Umbilical cord (tissue), 2 donors: ENCODE results near the gene WBP4. TPM values are rescaled to one million over a fixed set of nuclear protein-coding genes. Genes with fewer than 3 reads are reported as not detected.
A peak's percentile ranks its signal among the peaks of the same experiment; 100 is the strongest.
"Not testable (repeated sequence)": the region's sequence is repeated elsewhere in the genome, so short reads cannot be mapped to it uniquely, and the experiment has no call there.

Source experiments
- DNase-seq: peaks from one replicate; pipeline ENCODE4 v3.0.0-alpha.2; 2015; ENCODE audit warnings: low spot score
- total RNA-seq: library from RNA; depleted of rRNA; stranded (reverse); fragments of >200 nt; gene quantifications from one replicate; pipeline ENCODE4 v1.2.3, GENCODE V29; 2014; ENCODE audit warnings: low replicate concordance; ENCODE audit not compliant: insufficient read depth

WBP4 gene, protein sequence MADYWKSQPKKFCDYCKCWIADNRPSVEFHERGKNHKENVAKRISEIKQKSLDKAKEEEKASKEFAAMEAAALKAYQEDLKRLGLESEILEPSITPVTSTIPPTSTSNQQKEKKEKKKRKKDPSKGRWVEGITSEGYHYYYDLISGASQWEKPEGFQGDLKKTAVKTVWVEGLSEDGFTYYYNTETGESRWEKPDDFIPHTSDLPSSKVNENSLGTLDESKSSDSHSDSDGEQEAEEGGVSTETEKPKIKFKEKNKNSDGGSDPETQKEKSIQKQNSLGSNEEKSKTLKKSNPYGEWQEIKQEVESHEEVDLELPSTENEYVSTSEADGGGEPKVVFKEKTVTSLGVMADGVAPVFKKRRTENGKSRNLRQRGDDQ
- total RNA-seq, result 24.1 TPM

DNA sequence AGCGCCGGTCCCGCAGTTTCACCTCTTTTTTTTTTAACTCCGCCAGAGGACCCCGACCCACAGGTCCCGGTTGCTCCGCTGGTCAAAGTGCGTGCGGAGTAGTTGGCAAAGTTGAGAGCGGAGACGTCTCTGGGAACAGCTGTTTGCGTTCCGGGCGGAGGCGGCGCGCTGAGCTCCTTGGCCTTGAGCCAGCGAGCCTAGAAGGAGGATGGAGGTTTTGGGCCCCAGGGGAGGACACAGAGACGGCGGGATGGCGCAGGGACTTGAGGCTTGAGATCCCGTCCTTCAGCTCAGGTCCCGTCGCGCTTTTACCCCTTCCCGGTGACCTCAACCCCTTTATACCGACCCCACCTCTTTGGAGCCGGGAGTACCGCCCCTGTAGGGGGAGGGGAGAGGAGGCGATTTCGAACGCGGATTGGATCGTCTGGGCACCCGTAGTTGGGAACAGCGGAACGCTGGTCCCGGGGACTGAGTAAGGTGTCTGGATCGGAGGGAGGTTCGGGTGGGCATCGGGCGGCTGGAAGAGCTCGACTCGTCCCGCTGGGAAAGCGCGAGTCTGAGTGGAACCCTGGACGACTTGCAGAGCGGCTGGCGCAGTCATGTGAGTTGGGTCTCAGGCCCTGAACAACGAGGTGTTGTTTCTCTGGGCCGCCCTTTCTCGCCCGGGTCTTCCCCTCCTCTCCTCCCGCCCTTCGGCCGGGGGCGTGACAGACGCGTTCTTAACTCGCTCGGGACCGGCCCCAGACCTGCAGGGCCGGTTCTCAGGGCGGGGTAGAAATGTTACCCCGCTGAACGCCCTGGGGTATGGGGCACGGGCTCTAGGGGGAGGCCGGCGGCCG, at the start of gene WBP4:
Gene WBP4 (plus strand): TSS at position 435 of the 839 bp plus-strand sequence. CDS start 165 bp downstream, at position 600.
- peak; percentile 99 for DNase-seq

DNA sequence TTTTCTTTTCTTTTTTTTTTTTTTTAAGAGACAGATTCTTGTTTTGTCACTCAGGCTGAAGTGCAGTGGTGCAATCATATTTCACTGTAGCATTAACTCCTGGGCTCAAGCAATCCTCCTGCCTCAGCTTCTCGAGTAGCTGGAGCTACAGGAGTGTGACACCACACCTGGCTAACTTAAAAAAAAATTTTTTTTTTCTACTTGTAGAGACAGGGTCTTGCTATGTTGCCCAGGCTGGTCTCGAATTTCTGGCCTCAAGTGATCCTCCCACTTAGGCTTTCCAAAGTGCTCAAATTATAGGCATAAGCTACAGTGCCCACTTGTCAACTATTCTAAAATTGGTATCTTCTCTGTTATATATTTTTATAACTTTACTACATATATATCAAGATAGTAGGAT, 48.8 kb upstream of the WBP4 start:
- DNase-seq, result no peak

DNA sequence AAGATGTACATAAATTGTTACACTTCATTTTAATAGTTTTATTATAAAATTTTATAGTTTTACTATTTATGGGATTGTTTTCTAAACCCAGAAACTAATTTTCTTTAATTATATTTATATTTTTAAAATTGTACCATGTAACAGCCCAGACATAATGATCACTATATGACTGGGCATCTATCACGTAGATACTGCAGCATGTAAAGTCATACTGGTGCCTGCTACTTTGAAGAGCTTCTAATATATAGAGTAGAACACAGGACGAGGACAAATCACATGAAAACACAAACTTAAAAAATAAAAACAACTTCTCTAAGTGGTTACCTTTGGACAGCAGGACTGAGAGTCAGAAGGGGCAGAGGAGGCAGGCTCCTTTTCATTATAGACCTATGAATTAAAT, 47.5 kb upstream of the WBP4 start:
- no peak for DNase-seq

DNA sequence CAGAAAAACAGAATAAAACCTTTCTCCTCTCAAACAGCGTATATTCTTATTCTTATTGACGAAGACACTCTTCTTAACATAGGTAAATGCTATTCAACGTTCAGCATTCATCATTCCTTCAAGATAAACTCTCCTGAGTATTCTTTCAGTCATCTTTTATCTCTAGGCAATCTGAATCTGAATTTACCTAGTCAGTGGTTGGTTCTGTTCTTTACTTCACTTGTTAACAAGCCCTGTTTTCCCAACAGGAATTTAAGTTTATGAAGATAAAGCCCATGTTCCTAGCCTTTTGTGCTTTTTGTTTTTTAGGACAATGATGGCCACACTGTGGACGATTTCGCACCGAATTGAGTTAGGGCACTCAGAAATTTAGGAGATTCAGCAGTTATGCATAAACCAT, 45.4 kb upstream of the WBP4 start:
- no peak for DNase-seq

DNA sequence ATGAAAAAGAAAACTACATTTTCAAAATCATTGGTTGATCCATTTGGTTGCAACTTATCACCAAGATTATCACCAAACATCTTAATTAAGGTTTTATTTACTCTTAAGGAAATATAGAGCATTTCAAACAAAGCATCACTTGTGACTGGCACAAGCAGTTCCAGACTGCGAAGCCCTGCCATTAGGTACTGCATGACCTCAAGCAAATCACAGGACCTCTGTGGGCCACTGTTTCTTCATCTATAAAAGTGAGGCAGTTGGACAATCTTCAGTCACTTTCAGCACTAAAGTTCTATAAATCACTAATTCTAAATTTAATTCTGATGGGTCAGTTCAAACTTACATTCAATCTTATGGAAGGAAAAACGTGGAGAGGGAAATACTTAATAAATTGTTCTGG, 44.1 kb upstream of the WBP4 start:
- DNase-seq, result no peak

DNA sequence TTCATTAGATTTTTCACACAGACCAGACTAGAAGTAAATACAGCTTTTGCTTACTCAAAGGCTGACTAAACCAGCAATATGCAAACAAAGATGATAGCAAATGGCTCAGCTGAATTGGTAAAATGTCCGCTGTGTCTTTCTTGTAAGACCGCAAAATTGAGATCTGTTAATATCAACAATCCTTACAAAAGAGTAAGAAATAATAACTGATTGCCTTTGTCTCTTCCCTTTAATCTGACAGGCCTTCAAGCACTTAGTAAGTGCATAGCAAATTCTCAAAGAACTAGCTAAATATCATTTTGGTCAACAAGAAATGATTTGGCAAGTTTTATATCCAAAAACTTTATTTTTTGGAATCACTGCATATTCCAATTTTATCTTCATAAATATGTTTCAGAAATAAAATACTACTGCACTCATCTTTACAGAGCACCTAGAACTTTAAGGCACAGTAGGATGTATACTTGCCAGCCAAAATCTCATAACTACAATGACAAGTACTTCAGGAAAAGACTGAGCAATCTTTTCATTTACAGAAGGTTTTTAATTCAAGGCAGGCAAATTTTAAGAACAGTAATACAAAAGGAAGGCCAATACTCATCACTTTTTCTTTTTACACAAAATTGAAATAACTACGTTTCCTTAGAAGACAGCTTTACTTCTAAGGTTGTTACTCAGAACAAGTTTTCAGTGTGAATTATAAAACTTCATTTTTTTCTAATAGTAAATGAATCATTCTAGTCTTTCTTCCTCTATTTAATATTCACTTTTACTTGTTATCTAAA, 43.3 kb upstream of the WBP4 start:
- DNase-seq, result no peak

DNA sequence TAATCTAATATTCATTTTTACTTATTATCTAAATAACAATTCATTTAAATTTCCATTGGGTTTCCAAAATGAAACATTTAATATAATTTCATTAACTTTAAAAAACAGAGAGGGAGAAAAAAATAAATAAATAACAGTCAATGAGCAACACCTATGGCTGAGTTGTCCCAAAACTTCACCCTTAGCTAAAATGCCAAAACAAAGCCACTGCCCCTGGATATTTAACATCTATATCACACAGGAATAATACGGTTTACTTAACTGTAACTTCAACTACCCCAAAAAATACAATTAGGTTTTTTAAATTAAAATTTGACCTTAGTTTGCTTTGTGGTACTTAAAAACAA, 42.7 kb upstream of the WBP4 start:
- no peak for DNase-seq

DNA sequence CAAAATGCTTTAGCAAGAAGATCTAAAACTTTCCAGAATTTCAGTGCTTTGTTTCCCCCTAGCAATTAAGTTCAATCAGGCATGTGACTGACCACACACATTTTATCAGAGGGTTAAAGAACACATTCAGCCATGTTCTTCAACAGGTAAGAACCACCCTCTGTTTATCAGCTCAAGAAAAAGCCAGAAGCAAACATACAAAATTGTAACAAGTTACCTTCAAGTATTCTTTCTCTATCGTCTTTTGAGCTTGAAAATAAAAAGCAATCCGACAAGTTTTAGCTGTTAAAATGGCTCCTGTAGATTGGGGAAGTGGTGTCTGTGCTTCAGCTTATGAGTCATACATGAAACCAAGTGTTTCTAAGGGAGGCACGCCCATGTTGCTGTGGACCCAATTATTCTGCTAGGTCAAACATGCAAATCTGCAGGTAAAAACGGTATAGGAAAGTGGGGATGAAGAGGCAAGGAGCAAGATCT, 42.3 kb upstream of the WBP4 start, which contains the start of gene ELF1:
Gene ELF1 (minus strand): TSS at position 306 of the 477 bp plus-strand sequence. CDS start 37,262 bp downstream, outside the sequence.
- peak; percentile 79 for DNase-seq

DNA sequence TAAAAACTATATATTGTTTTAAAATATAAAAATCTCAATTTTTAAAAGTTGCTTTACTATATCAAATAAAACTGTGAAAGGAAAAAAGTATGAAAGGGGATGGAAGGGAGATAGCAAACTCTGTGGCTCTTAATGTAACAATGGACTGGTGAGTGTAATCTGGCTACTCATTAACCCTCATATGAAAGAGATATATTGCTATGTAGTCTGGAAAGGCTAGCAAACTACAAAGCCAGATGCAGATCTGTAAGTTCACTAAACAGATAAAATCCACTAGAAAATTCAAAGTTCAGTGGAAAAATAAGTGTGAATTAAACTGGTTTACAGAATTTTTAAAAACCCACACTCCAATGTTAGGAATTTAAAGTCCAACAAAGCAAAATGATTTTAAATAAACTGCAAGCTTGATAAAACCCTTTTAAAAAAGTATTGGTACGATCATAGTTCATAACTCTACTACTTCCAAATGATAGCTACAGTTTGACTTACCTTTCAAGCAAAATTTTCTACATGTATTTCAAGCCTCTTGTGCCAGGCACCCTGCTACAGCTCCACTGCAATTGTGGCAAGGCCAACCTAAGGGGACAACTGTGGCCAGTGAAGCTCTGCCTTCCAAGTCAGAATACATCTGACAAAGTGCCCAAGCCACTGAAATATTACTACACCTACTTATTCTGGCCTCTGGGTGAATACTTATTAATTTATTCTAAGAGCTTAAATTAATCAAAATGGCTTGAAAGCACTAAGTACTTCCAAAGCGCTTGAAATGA, 41.5 kb upstream of the WBP4 start:
- no peak for DNase-seq

DNA sequence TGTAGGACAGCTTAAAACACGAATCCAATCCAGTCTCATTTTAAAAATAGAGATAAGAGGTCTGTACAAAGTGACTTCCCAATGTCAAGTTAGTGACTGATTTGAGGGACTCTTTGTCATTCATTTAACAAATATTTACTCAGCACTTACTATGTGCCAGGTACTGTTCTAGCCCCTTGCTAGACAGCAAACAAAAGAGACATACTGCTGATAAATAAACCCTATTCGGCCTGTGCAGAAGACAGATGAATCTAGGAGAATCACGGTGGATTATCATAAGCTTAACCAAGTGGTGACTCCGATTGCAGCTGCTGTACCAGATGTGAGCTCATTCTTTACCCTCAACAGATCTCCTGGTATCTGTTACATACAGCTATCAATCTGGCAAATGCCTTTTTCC, 35.8 kb upstream of the WBP4 start:
- no peak for DNase-seq

DNA sequence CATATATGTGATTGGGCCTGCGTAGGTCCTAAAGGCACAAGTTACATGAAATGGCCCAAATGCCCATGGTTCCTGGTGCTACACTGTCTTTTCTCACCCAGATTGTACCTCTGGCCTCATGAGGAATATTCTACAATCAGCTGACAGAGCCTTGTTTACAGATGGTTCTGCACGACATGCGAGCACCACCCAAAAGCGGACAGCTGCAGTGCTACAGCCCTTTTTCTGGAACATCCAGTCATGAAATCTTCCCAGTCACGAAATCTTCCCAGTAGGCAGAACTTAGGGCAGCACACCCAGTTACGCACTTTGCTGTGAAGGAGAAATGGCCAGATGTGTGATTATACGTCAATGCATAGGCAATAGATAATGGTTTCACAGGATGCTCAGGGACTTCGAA, 34.5 kb upstream of the WBP4 start:
- no peak for DNase-seq

DNA sequence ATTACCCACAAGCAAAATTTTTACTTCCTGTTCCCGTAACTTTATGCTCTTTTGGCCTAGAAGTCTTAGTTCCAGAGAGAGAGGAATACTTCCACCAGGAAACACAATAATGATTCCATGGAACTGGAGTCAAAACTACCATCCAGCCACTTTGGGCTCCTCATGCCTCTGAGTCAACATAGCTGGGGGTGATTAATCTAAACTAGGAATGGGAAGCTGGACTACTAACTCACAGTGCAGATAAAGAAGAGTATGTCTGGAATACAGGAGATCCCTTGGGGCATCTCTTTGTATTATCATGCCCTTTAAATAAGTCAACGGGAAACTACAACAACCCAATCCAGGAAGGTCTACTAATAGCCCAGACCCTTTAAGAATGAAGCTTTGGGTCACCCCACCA, 33.3 kb upstream of the WBP4 start:
- DNase-seq, result no peak

DNA sequence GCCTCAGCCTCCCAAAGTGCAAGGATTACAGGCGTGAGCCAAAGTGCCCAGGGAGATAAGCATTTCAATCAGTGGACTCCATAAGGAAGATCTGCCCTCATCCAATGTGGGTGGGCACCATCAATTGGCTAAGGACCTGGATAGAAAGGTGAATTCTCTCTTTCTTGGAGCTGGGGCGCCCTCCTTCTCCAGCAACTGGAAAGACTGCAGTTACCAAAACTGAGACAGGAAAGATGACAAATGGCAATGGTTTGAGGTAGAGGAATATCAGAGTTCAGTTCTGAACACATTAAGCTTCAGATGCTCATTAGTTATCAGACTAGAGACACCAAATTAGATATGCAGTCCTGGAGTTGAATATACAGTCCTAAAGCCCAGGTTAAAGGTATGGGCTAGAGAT, 31.7 kb upstream of the WBP4 start:
- no peak for DNase-seq

DNA sequence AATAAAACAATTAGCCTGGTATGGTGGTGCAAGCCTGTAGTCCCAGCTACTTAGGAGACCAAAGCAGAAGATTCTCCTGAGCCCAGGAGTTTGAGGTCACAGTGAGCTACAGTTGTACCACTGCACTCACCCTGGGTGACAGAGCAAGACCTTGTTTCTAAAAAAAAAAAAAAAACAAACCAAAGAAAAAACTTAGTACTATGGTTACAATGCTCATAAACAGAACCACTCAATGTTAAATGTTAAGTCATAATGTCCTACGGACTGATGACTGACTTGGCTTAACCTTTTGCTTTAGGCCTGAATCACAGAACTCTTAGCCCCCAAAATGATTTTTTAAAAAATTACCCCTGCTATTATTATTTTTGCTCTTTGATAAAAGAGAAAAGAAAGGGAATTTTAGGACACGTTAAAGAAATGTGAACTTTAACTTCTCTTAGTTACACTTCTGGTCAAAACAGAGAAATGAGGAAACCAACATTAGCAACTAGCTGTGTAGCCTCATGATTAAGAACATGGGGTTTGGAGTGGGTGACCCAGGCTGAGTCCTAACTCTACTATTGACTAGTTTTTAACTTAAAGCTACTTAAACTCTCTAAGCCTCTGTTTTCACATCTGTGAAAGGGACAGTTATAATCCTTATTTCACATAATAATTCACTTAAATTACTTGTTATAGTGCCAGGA, 28.5 kb upstream of the WBP4 start:
- DNase-seq, result no peak

DNA sequence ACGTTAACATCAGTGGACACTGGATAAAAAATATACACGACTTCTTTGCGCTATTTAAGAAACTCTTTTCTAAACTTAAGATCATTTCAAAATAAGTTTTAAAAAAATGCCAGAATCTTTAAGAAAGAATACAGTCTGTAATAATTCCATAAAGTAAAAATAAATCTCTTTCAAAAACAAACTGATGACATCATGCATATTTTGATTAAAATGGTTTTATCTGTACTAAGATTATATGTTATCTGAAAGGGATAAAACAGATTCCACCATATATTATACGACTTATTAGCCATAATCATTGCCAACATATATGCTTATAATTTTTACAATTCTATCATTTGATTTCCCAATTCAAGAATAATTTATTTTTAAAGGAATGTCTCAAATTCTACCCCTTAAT, 26.9 kb upstream of the WBP4 start:
- no peak for DNase-seq

DNA sequence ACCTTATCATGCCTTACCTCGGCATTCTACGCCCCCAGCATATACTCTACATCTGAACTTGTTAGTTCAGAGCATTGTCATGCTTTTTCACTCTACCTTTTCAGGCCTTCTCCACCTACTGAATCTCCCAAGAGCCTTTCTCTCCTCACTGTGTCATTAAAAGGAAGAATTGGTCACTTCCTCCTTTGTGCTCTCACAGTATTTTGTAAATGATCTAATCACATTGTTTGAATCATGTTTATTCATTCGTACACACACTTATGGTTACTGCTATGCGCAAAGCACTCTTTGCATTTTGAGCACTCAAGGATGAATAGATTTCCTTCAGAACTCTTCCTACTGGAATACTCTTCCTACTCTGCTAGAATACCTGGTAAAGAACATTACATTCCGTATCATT, 26.4 kb upstream of the WBP4 start:
- DNase-seq, result no peak

DNA sequence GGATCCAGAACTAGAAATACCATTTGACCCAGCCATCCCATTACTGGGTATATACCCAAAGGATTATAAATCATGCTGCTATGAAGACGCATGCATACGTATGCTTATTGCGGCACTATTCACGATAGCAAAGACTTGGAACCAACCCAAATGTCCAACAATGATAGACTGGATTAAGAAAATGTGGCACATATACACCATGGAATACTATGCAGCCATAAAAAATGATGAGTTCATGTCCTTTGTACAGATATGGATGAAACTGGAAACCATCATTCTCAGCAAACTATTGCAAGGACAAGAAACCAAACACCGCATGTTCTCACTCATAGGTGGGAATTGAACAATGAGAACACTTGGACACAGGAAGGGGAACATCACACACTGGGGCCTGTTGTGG, 24.8 kb upstream of the WBP4 start:
- not testable (repeated sequence) for DNase-seq

DNA sequence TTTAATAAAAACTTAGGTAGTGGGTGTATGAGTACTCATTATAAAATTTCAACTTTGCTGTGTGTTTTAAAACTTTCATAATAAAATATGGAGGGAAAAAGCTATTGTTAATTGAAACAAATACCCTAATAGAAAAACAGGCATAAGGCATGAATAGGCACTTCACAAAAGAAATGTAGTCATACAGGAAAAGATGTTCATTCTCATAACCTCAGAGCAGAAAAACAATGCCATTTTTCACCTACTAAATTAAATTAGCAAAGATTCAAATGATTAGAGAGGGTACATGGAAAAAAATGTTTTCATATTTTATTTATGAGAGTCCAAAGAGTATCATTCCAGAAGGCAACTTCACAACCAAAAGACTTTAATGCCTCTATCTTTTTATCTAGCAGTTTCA, 21.6 kb upstream of the WBP4 start:
- no peak for DNase-seq

DNA sequence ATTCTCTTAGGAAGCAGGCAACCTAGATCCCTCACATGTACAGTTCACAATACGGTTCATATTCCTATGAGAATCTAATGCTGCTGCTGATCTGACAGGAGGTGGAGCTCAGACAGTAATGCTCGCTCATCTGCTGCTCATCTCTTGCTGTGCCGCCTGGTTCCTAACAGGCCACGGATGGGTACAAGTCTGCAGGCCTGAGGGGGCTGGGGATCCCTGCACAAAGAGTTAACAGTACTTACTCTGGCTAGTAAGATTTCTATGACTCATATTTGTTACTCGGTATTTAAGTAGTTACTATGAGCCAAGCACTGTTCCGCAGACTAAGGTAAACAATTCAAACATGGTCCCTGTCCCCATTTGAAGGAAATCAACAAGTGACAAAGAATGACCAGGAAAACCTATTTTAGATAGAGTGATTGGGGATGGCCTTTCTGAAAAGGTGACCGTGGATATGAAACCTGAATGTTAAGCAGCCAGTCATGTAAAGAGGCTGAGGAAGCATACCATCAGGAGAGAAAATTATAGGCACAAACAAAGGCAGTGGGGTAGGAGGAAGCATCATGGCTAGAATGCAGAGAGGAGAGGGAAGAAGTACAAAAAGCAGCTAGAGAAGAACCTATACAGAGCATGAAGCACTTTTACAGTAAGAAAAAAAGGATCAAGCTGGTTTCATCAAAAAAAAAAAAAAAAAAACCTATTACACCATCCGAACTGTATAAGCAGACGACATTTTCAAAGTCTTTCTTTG, 20.6 kb upstream of the WBP4 start:
- DNase-seq, result no peak

DNA sequence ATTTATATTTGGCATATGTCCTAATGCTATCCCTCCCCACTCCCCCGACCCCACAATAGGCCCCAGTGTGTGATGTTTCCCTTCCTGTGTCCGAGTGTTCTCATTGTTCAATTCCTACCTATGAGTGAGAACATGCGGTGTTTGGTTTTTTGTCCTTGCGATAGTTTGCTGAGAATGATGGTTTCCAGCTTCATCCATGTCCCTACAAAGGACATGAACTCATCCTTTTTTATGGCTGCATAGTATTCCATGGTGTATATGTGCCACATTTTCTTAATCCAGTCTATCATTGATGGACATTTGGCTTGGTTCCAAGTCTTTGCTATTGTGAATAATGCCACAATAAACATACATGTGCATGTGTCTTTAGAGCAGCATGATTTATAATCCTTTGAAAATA, 18.9 kb upstream of the WBP4 start:
- not testable (repeated sequence) for DNase-seq
